AG04450 (cell line): ENCODE results near the gene GOLM1. TPM values are rescaled to one million over a fixed set of nuclear protein-coding genes. Genes with fewer than 3 reads are reported as not detected.

Source experiments
- CTCF ChIA-PET: fragments of 300-600, 350-600 bp; formaldehyde crosslinking; extraction: SDS; loops from one replicate; lab custom pipeline; 2022; ENCODE audit warnings: antibody characterized with exemption, inconsistent platforms; lab: Charles Lee
- POLR2A ChIA-PET: fragments of 350-600 bp; formaldehyde crosslinking; extraction: SDS; loops from one replicate; lab custom pipeline; 2021; ENCODE audit warnings: antibody characterized with exemption, inconsistent platforms; lab: Yijun Ruan, JAX
- DNase-seq: peaks from one replicate; pipeline ENCODE4 v3.0.0-alpha.2; 2011; ENCODE audit warnings: low read depth, low spot score
- H3K27ac ChIP-seq: one replicate; pipeline ENCODE4 v1.5.1; 2012; ENCODE audit warnings: low read depth, low read length, control low read depth
- H3K27me3 ChIP-seq: one replicate; pipeline ENCODE4 v1.6.0; 2012; ENCODE audit warnings: low read length; ENCODE audit not compliant: control insufficient read depth, insufficient read depth
- H3K4me3 ChIP-seq: 2 replicates; pipeline ENCODE4 v1.5.1; 2011; ENCODE audit warnings: mild to moderate bottlenecking, low read depth, low read length, control low read depth
- H3K9me3 ChIP-seq: 2 replicates; pipeline ENCODE4 v1.5.1; 2012; ENCODE audit warnings: low read length; ENCODE audit not compliant: control insufficient read depth, insufficient read depth
- CTCF ChIP-seq: IDR thresholded peaks from 2 replicates; pipeline ENCODE4 v1.5.1; 2011; ENCODE audit warnings: low read depth, low read length, control low read depth, inconsistent platforms
- polyA plus RNA-seq: library from polyadenylated mRNA; depleted of rRNA; stranded (reverse); fragments of >200 nt; gene quantifications from 2 replicates; pipeline ENCODE4 v1.2.3, GENCODE V29; 2011

The GOLM1 gene
- polyA plus RNA-seq, 1 experiment, result 75.0 TPM

- TF ChIP-seq CTCF, result no peak
- H3K27me3 ChIP-seq, result peaks cover 6% of the 10 kb centered on the region
- H3K4me3 ChIP-seq, result no peak overlapping the region
- no peaks in the 10 kb centered on the region for H3K9me3 ChIP-seq
- H3K27ac ChIP-seq, result no peak overlapping the region
- no peak for DNase-seq
- POLR2A ChIA-PET, result no interaction called here
- CTCF ChIA-PET, result no interaction called here
Observed at GRCh38 chr9:86119457-86119856, 20.1 kb upstream of the GOLM1 start.

GRCh38 chr9:86116425-86116824 is 17.1 kb upstream of the GOLM1 start:
- H3K9me3 ChIP-seq, result no peaks in the 10 kb centered on the region
- TF ChIP-seq CTCF, result no peak
- peaks cover 8% of the 10 kb centered on the region for H3K27me3 ChIP-seq
- CTCF ChIA-PET, result no interaction called here
- no peak for DNase-seq
- H3K4me3 ChIP-seq, result no peak overlapping the region
- POLR2A ChIA-PET, result no interaction called here
- no peak overlapping the region for H3K27ac ChIP-seq

GRCh38 chr9:86115886-86116285 is 16.5 kb upstream of the GOLM1 start:
- TF ChIP-seq CTCF, result no peak
- Histone ChIP-seq H3K27me3 (peaks cover 8% of the 10 kb centered on the region), H3K27ac (no peak overlapping the region), H3K9me3 (no peaks in the 10 kb centered on the region), H3K4me3 (no peak overlapping the region)
- ChIA-PET CTCF (no interaction called here), POLR2A (no interaction called here)
- no peak for DNase-seq

- Histone ChIP-seq H3K27ac (no peak overlapping the region), H3K4me3 (no peak overlapping the region), H3K9me3 (no peaks in the 10 kb centered on the region), H3K27me3 (peaks cover 6% of the 10 kb centered on the region)
- no peak for DNase-seq
- TF ChIP-seq CTCF, result no peak
- POLR2A ChIA-PET, result no interaction called here
- CTCF ChIA-PET, result no interaction called here
Observed at GRCh38 chr9:86112057-86112456, 12.7 kb upstream of the GOLM1 start.

GRCh38 chr9:86102626-86103025 is 3.3 kb upstream of the GOLM1 start:
- Histone ChIP-seq H3K27me3 (peaks cover 7% of the 10 kb centered on the region), H3K9me3 (no peaks in the 10 kb centered on the region), H3K27ac (no peak overlapping the region), H3K4me3 (no peak overlapping the region)
- CTCF ChIA-PET, result no interaction called here
- no peak for DNase-seq
- no peak for TF ChIP-seq CTCF
- POLR2A ChIA-PET, result no interaction called here
